ENCODE measurements around the gene MC1R. TPM values are rescaled to one million over a fixed set of nuclear protein-coding genes. Genes with fewer than 3 reads are reported as not detected.

The MC1R gene
- total RNA-seq, 5 donors from 2014 or later (not counting 1 experiment from before 2014, with no cell fraction given): 11.7 to 13.7 (median 12.9) TPM

GRCh38 chr16:89908236-89908635 is 10.4 kb upstream of the MC1R start:
- Histone ChIP-seq H3K4me3 (ENCODE audit: control insufficient read depth in 1 of 2, extremely low read depth in 1 of 2, low read length in 1 of 2) (no peak overlapping the region), H3K27ac (ENCODE audit: low read length) (no peak overlapping the region), H3K4me1 (ENCODE audit: control insufficient read depth in 1 of 2, extremely low read depth in 1 of 2, insufficient read depth in 2 of 2, low read length in 2 of 2) (peaks cover 0 to 17% of the 10 kb centered on the region in 2 experiments), H3K27me3 (replicated peaks in 1 of 2; ENCODE audit: control insufficient read depth in 2 of 2, extremely low read depth in 1 of 2, insufficient read depth in 2 of 2, low read length in 1 of 2) (no peaks in the 10 kb centered on the region), H3K36me3 (ENCODE audit: control insufficient read depth in 2 of 2, extremely low read depth in 1 of 2, insufficient read depth in 1 of 2, low read length in 1 of 2) (peaks cover 6 to 42% of the 10 kb centered on the region in 2 donors), H3K9me3 (no peaks in the 10 kb centered on the region)
- ChIA-PET POLR2A (interaction anchor here in 1 of 2 donors (0.6 kb wide), 2 partner anchors 27 to 194 kb away, joined by 3 to 4 read pairs; no protein-coding TSS in a partner anchor), CTCF (interaction anchor here (0.6 to 1.1 kb wide), 3 partner anchors 19 to 308 kb away, joined by 3 to 7 read pairs (median 4); no protein-coding TSS in a partner anchor)
- no peaks in the 10 kb centered on the region for H3K9me3 Mint-ChIP-seq
- no peaks in the 10 kb centered on the region for H3K27me3 Mint-ChIP-seq
- H3K4me3 Mint-ChIP-seq: no peak overlapping the region
- H3K27ac Mint-ChIP-seq: no peak overlapping the region
- 95% methylated on average over 2 of the region's 4 CpGs for WGBS (ENCODE audit: insufficient coverage)
- H3K4me1 Mint-ChIP-seq: peaks cover 0 to 6% (median 0%) of the 10 kb centered on the region in 3 donors
- DNase-seq: no peak
- ATAC-seq (replicated peaks in 1 of 4): no peak
- H3K36me3 Mint-ChIP-seq: peaks cover 25% of the 10 kb centered on the region

GRCh38 chr16:89909777-89910716 is 8.6 kb upstream of the MC1R start:
- Mint-ChIP-seq H3K4me1 (peaks cover 0 to 10% (median 5%) of the 10 kb centered on the region in 3 donors), H3K9me3 (no peaks in the 10 kb centered on the region), H3K36me3 (peaks cover 28% of the 10 kb centered on the region), H3K27me3 (no peaks in the 10 kb centered on the region), H3K4me3 (no peak overlapping the region), H3K27ac (no peak overlapping the region)
- peak; percentile 22 to 79 (median 59) for DNase-seq
- Histone ChIP-seq H3K4me1 (ENCODE audit: control insufficient read depth in 1 of 2, extremely low read depth in 1 of 2, insufficient read depth in 2 of 2, low read length in 2 of 2) (peaks cover 0 to 17% of the 10 kb centered on the region in 2 experiments), H3K36me3 (ENCODE audit: control insufficient read depth in 2 of 2, extremely low read depth in 1 of 2, insufficient read depth in 1 of 2, low read length in 1 of 2) (peaks cover 6 to 38% of the 10 kb centered on the region in 2 donors), H3K9me3 (no peaks in the 10 kb centered on the region), H3K27ac (ENCODE audit: low read length) (no peak overlapping the region), H3K4me3 (ENCODE audit: control insufficient read depth in 1 of 2, extremely low read depth in 1 of 2, low read length in 1 of 2) (no peak overlapping the region), H3K27me3 (replicated peaks in 1 of 2; ENCODE audit: control insufficient read depth in 2 of 2, extremely low read depth in 1 of 2, insufficient read depth in 2 of 2, low read length in 1 of 2) (peaks cover 0 to 3% of the 10 kb centered on the region in 2 experiments)
- 71% methylated on average over 44 of the region's 47 CpGs for WGBS (ENCODE audit: insufficient coverage)
- CTCF ChIA-PET: interaction anchor here (0.6 to 1.1 kb wide), 8 partner anchors 46 to 494 kb away, joined by 3 to 6 read pairs (median 5); no protein-coding TSS in a partner anchor
- POLR2A ChIA-PET: interaction anchor here (0.6 to 0.8 kb wide), 2 partner anchors 46 to 204 kb away, joined by 3 read pairs; no protein-coding TSS in a partner anchor
- ATAC-seq (replicated peaks in 1 of 4): peak; percentile 74 to 80 (median 77)

- DNase-seq (no peak), ATAC-seq (replicated peaks in 1 of 4) (peak in 2 of 4 experiments; percentile 5 to 11)
- H3K36me3 ChIP-seq (ENCODE audit: control insufficient read depth in 2 of 2, extremely low read depth in 1 of 2, insufficient read depth in 1 of 2, low read length in 1 of 2): peaks cover 5 to 31% of the 10 kb centered on the region in 2 donors
- no peak overlapping the region for H3K27ac Mint-ChIP-seq
- H3K27me3 Mint-ChIP-seq: no peaks in the 10 kb centered on the region
- WGBS (ENCODE audit: insufficient coverage): 98% methylated on average over 17 of the region's 27 CpGs
- no peak overlapping the region for H3K4me3 ChIP-seq (ENCODE audit: control insufficient read depth in 1 of 2, extremely low read depth in 1 of 2, low read length in 1 of 2)
- H3K36me3 Mint-ChIP-seq: peaks cover 21% of the 10 kb centered on the region
- H3K27me3 ChIP-seq (replicated peaks in 1 of 2; ENCODE audit: control insufficient read depth in 2 of 2, extremely low read depth in 1 of 2, insufficient read depth in 2 of 2, low read length in 1 of 2): peaks cover 0 to 7% of the 10 kb centered on the region in 2 experiments
- peaks cover 0 to 11% (median 5%) of the 10 kb centered on the region in 3 donors for H3K4me1 Mint-ChIP-seq
- no peak overlapping the region for H3K27ac ChIP-seq (ENCODE audit: low read length)
- POLR2A ChIA-PET: interaction anchor here in 1 of 2 donors (0.6 kb wide), 1 partner anchor 47 kb away, joined by 3 read pairs; no protein-coding TSS in a partner anchor
- no peaks in the 10 kb centered on the region for H3K9me3 Mint-ChIP-seq
- H3K9me3 ChIP-seq: no peaks in the 10 kb centered on the region
- no peak overlapping the region for H3K4me3 Mint-ChIP-seq
- CTCF ChIA-PET: interaction anchor here (0.9 to 1.2 kb wide), 5 partner anchors 29 to 211 kb away, joined by 3 to 6 read pairs (median 4); no protein-coding TSS in a partner anchor
- H3K4me1 ChIP-seq (ENCODE audit: control insufficient read depth in 1 of 2, extremely low read depth in 1 of 2, insufficient read depth in 2 of 2, low read length in 2 of 2): peaks cover 0 to 20% of the 10 kb centered on the region in 2 experiments
These were observed 7.8 kb upstream of the MC1R start for GRCh38 chr16:89910717-89911354.

GRCh38 chr16:89911375-89911774 is 7.3 kb upstream of the MC1R start:
- ATAC-seq (replicated peaks in 1 of 4) (no peak), DNase-seq (no peak)
- Mint-ChIP-seq H3K4me1 (peaks cover 3 to 16% (median 5%) of the 10 kb centered on the region in 3 donors), H3K4me3 (no peak overlapping the region), H3K9me3 (no peaks in the 10 kb centered on the region), H3K36me3 (peaks cover 19% of the 10 kb centered on the region), H3K27ac (no peak overlapping the region), H3K27me3 (no peaks in the 10 kb centered on the region)
- Histone ChIP-seq H3K36me3 (ENCODE audit: control insufficient read depth in 2 of 2, extremely low read depth in 1 of 2, insufficient read depth in 1 of 2, low read length in 1 of 2) (peaks cover 0 to 25% of the 10 kb centered on the region in 2 donors), H3K27me3 (replicated peaks in 1 of 2; ENCODE audit: control insufficient read depth in 2 of 2, extremely low read depth in 1 of 2, insufficient read depth in 2 of 2, low read length in 1 of 2) (peaks cover 0 to 12% of the 10 kb centered on the region in 2 experiments), H3K27ac (ENCODE audit: low read length) (no peak overlapping the region), H3K4me1 (ENCODE audit: control insufficient read depth in 1 of 2, extremely low read depth in 1 of 2, insufficient read depth in 2 of 2, low read length in 2 of 2) (peaks cover 0 to 17% of the 10 kb centered on the region in 2 experiments), H3K4me3 (ENCODE audit: control insufficient read depth in 1 of 2, extremely low read depth in 1 of 2, low read length in 1 of 2) (no peak overlapping the region), H3K9me3 (no peaks in the 10 kb centered on the region)
- CTCF ChIA-PET: interaction anchor here in 1 of 2 donors (1.2 kb wide), 1 partner anchor 29 kb away, joined by 3 read pairs; no protein-coding TSS in a partner anchor
- POLR2A ChIA-PET: no interaction called here
- 98% methylated on average over 6 of the region's 14 CpGs for WGBS (ENCODE audit: insufficient coverage)

DNA sequence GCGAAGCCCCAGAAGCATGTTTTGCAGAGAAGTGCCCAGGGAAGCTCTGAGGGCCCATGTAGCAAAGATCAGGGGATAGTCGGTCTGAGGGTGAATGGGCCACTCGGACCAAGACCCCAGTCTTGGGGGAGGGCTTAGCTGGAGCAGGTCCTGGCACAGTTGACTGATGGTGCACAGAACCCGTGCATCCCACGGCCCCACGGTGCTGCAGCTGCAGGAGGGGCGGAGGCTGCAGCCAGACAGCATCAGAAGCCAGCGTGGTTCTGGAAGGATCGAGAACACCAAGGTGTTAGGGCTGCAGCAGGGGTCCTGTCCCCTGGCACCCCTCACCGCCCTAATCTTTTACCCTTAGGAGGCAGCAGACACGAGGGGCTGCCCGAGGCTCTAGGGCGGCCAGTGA is 6.5 kb upstream of the MC1R start:
- no peaks in the 10 kb centered on the region for H3K9me3 Mint-ChIP-seq
- Histone ChIP-seq H3K4me3 (ENCODE audit: control insufficient read depth in 1 of 2, extremely low read depth in 1 of 2, low read length in 1 of 2) (no peak overlapping the region), H3K4me1 (ENCODE audit: control insufficient read depth in 1 of 2, extremely low read depth in 1 of 2, insufficient read depth in 2 of 2, low read length in 2 of 2) (peaks cover 0 to 19% of the 10 kb centered on the region in 2 experiments), H3K27me3 (replicated peaks in 1 of 2; ENCODE audit: control insufficient read depth in 2 of 2, extremely low read depth in 1 of 2, insufficient read depth in 2 of 2, low read length in 1 of 2) (peaks cover 0 to 15% of the 10 kb centered on the region in 2 experiments), H3K27ac (ENCODE audit: low read length) (no peak overlapping the region), H3K36me3 (ENCODE audit: control insufficient read depth in 2 of 2, extremely low read depth in 1 of 2, insufficient read depth in 1 of 2, low read length in 1 of 2) (peaks cover 0 to 18% of the 10 kb centered on the region in 2 donors), H3K9me3 (no peaks in the 10 kb centered on the region)
- 95% methylated on average over 13 of the region's 13 CpGs for WGBS (ENCODE audit: insufficient coverage)
- ChIA-PET POLR2A (no interaction called here), CTCF (no interaction called here)
- H3K4me3 Mint-ChIP-seq: no peak overlapping the region
- H3K36me3 Mint-ChIP-seq: peaks cover 12% of the 10 kb centered on the region
- DNase-seq: no peak
- no peak overlapping the region for H3K27ac Mint-ChIP-seq
- H3K27me3 Mint-ChIP-seq: no peaks in the 10 kb centered on the region
- H3K4me1 Mint-ChIP-seq: peaks cover 3 to 18% (median 5%) of the 10 kb centered on the region in 3 donors
- ATAC-seq (replicated peaks in 1 of 4): no peak

GRCh38 chr16:89912627-89913026 is 6.0 kb upstream of the MC1R start:
- H3K4me3 ChIP-seq (ENCODE audit: control insufficient read depth in 1 of 2, extremely low read depth in 1 of 2, low read length in 1 of 2): no peak overlapping the region
- POLR2A ChIA-PET: no interaction called here
- WGBS (ENCODE audit: insufficient coverage): 89% methylated on average over 11 of the region's 14 CpGs
- peaks cover 0 to 18% of the 10 kb centered on the region in 2 donors for H3K36me3 ChIP-seq (ENCODE audit: control insufficient read depth in 2 of 2, extremely low read depth in 1 of 2, insufficient read depth in 1 of 2, low read length in 1 of 2)
- Mint-ChIP-seq H3K4me3 (no peak overlapping the region), H3K4me1 (peaks cover 7 to 23% (median 7%) of the 10 kb centered on the region in 3 donors), H3K36me3 (peaks cover 12% of the 10 kb centered on the region), H3K27me3 (no peaks in the 10 kb centered on the region), H3K9me3 (no peaks in the 10 kb centered on the region), H3K27ac (no peak overlapping the region)
- CTCF ChIA-PET: no interaction called here
- peaks cover 0 to 24% of the 10 kb centered on the region in 2 experiments for H3K4me1 ChIP-seq (ENCODE audit: control insufficient read depth in 1 of 2, extremely low read depth in 1 of 2, insufficient read depth in 2 of 2, low read length in 2 of 2)
- H3K27me3 ChIP-seq (replicated peaks in 1 of 2; ENCODE audit: control insufficient read depth in 2 of 2, extremely low read depth in 1 of 2, insufficient read depth in 2 of 2, low read length in 1 of 2): peaks cover 0 to 17% of the 10 kb centered on the region in 2 experiments
- H3K27ac ChIP-seq (ENCODE audit: low read length): no peak overlapping the region
- ATAC-seq (replicated peaks in 1 of 4): no peak
- no peaks in the 10 kb centered on the region for H3K9me3 ChIP-seq
- DNase-seq: no peak
